NCI-H1417 treated with DMSO at 0.1 percent for 48 hours (cell line): Measurements from ENCODE around the gene TKFC.
A peak's percentile ranks its signal among the peaks of the same experiment; 100 is the strongest.

Experiments
- DNase-seq: peaks from one replicate; lab custom pipeline; 2025; lab: John Stamatoyannopoulos, UW

TKFC gene

GRCh38 chr11:61332797-61333549, at the start of gene TKFC, which contains the start of gene DDB1:
Gene TKFC, plus strand, starts transcription at chr11:61333228. Its CDS starts 1,501 bp downstream, at chr11:61334729.
Gene DDB1, minus strand, starts transcription at chr11:61333105. Its CDS starts 137 bp downstream, at chr11:61332968.
- DNase-seq = peak; percentile 76

- no peak for DNase-seq
These were observed 49.4 kb upstream of the TKFC start for GRCh38 chr11:61283613-61284012.

- DNase-seq = no peak
These were observed 45.6 kb upstream of the TKFC start for GRCh38 chr11:61287338-61287977.

- no peak for DNase-seq
These were observed 41.9 kb upstream of the TKFC start for GRCh38 chr11:61290905-61291690.

GRCh38 chr11:61292356-61292755, 40.7 kb upstream of the TKFC start:
- no peak for DNase-seq

- no peak for DNase-seq
These were observed 38.9 kb upstream of the TKFC start for GRCh38 chr11:61293867-61294716.

- DNase-seq = peak; percentile 20
These were observed 38.1 kb upstream of the TKFC start, which contains the start of gene VWCE for GRCh38 chr11:61294717-61295595. Gene VWCE, minus strand, starts transcription at chr11:61295316. Its CDS starts 279 bp downstream, at chr11:61295037.

GRCh38 chr11:61295596-61295926, 37.5 kb upstream of the TKFC start:
- DNase-seq = no peak

- no peak for DNase-seq
These were observed 35.7 kb upstream of the TKFC start for GRCh38 chr11:61297341-61297740.

GRCh38 chr11:61297746-61298145, 35.3 kb upstream of the TKFC start:
- no peak for DNase-seq

GRCh38 chr11:61298663-61299244, 34.3 kb upstream of the TKFC start:
- no peak for DNase-seq

GRCh38 chr11:61302550-61302949, 30.5 kb upstream of the TKFC start:
- DNase-seq = no peak

GRCh38 chr11:61303725-61304124, 29.3 kb upstream of the TKFC start:
- DNase-seq = no peak

- no peak for DNase-seq
These were observed 27.6 kb upstream of the TKFC start for GRCh38 chr11:61305417-61305816.

- DNase-seq = no peak
These were observed 26.8 kb upstream of the TKFC start for GRCh38 chr11:61306221-61306620.

GRCh38 chr11:61307354-61307753, 25.7 kb upstream of the TKFC start:
- DNase-seq = no peak

GRCh38 chr11:61309141-61309540, 23.9 kb upstream of the TKFC start:
- no peak for DNase-seq

GRCh38 chr11:61309739-61310138, 23.3 kb upstream of the TKFC start:
- no peak for DNase-seq

GRCh38 chr11:61310749-61311148, 22.3 kb upstream of the TKFC start:
- DNase-seq = no peak

GRCh38 chr11:61315260-61315659, 17.8 kb upstream of the TKFC start:
- DNase-seq = no peak
